ENCODE measurements around the gene GABRR1. TPM values are rescaled to one million over a fixed set of nuclear protein-coding genes. Genes with fewer than 3 reads are reported as not detected.
A peak's percentile ranks its signal among the peaks of the same experiment; 100 is the strongest.

GABRR1 gene
- total RNA-seq, 2 donors from 2014 or later, result 0.24 TPM; not detected in 1

- TF ChIP-seq CTCF (IDR thresholded peaks at IDR 0.05), result no peak
- H3K4me1 ChIP-seq, result peaks cover 0 to 11% of the 10 kb centered on the region in 2 donors
- DNase-seq (ENCODE audit: low spot score), result no peak
- H3K27ac ChIP-seq, result peak overlapping the region; percentile 85 to 92
- peak overlapping the region; percentile 77 for H3K4me3 ChIP-seq
- no peaks in the 10 kb centered on the region for H3K36me3 ChIP-seq
- no peaks in the 10 kb centered on the region for H3K9me3 ChIP-seq
- H3K27me3 ChIP-seq, result no peaks in the 10 kb centered on the region
Observed at GRCh38 chr6:89145091-89145955, 71.8 kb downstream of the GABRR1 start.

GRCh38 chr6:89144354-89144906, 72.7 kb downstream of the GABRR1 start:
- no peak overlapping the region for H3K27ac ChIP-seq
- H3K9me3 ChIP-seq, result no peaks in the 10 kb centered on the region

GRCh38 chr6:89140347-89141156, 76.6 kb downstream of the GABRR1 start:
- DNase-seq (ENCODE audit: low spot score), result no peak
- Histone ChIP-seq H3K4me3 (no peak overlapping the region), H3K27me3 (no peaks in the 10 kb centered on the region), H3K36me3 (no peaks in the 10 kb centered on the region), H3K27ac (no peak overlapping the region), H3K4me1 (no peaks in the 10 kb centered on the region), H3K9me3 (no peaks in the 10 kb centered on the region)
- TF ChIP-seq CTCF (IDR thresholded peaks at IDR 0.05), result no peak

More at GRCh38 chr6:89144354-89144906, 72.7 kb downstream of the GABRR1 start:
- Histone ChIP-seq H3K4me1 (peaks cover 0 to 11% of the 10 kb centered on the region in 2 donors), H3K27me3 (no peaks in the 10 kb centered on the region), H3K4me3 (no peak overlapping the region), H3K36me3 (no peaks in the 10 kb centered on the region)
- TF ChIP-seq CTCF (IDR thresholded peaks at IDR 0.05), result no peak
- no peak for DNase-seq (ENCODE audit: low spot score)

- Histone ChIP-seq H3K27ac (no peak overlapping the region), H3K9me3 (no peaks in the 10 kb centered on the region), H3K4me3 (no peak overlapping the region), H3K27me3 (no peaks in the 10 kb centered on the region), H3K36me3 (no peaks in the 10 kb centered on the region), H3K4me1 (no peaks in the 10 kb centered on the region)
- no peak for TF ChIP-seq CTCF (IDR thresholded peaks at IDR 0.05)
- no peak for DNase-seq (ENCODE audit: low spot score)
Observed at GRCh38 chr6:89139509-89140346, 77.4 kb downstream of the GABRR1 start.

GRCh38 chr6:89138173-89138572, 79.0 kb downstream of the GABRR1 start:
- Histone ChIP-seq H3K27ac (no peak overlapping the region), H3K36me3 (no peaks in the 10 kb centered on the region), H3K27me3 (no peaks in the 10 kb centered on the region), H3K4me3 (no peak overlapping the region), H3K9me3 (no peaks in the 10 kb centered on the region), H3K4me1 (no peaks in the 10 kb centered on the region)
- TF ChIP-seq CTCF (IDR thresholded peaks at IDR 0.05), result no peak
- no peak for DNase-seq (ENCODE audit: low spot score)
